ENCODE measurements around the gene HDHD3.

The HDHD3 gene

DNA sequence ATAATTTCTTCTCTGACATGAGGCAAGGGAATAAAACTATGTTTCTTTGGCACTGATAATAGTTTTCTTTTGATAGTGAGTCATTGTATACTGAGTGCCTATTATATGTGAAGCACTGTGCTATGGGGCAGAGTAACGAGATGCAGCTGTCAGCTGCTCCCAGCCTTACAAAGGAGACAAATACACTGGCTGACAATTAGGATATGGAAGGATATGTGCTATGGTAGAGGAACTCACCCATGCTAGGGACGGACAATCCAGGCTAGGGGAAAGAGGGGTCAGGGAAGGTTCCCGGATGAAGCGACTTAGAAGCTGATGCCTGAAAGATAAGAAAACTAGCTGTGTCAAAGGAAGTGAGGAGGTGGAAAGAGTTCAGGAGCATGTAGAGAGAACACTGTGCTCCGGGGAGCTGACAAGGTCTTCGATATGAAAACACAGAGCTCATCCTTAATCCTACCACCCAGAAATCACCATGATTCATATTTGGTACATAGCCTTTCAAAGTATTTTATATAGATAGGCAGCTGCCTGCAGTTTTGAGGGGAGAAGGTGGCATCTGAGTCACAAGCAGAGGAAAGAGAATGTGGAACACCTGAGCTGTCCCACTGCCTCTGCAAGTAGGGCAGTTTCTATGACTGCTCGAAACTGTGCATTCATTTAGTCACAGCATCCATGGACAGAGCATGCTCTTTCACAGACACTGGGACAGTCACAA lies 15.3 kb downstream of the HDHD3 start:
- no peak for DNase-seq

DNA sequence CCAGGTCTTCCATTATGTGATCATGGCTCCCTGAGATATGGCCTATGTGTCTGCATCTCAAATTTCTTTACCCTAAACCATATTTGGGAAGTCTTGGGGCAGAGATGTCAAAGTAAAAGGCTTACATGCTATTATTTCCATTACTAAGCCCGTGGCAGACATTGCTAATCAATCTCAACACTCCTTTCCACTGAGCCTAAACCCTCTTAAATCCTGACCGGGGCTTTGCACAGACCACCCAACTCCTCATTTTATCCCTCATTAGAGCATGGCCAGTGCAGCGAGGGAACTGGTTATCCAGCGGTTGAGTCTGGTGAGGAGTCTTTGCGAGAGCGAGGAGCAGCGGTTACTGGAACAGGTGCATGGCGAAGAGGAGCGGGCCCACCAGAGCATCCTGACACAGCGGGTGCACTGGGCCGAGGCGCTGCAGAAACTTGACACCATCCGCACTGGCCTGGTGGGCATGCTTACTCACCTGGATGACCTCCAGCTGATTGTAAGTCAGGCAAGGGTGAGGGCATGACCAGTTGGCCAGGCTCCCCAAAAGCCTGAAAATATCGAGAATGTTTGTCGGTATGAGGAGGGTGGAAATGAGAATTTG lies 16.4 kb downstream of the HDHD3 start:
- no peak for DNase-seq

DNA sequence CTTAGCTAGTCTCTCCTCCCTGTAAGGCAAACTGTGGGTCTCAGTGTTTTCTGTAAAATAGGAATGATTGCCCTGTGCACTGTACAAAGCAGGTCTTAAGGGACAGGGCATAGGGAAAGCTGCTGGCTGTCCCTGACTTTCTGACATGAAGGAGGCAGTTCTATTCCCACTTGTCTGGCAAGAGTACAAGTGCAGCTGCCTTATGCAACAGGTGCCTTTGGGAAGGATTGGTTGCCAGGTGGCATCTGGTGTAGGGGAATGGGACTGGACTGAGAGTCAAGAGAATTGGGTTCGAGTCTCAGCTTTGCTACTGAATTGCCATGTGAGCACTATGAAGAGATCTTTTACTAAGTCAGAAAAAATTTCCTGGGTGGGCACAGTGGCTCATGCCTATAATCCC lies 17.4 kb downstream of the HDHD3 start:
- no peak for DNase-seq

DNA sequence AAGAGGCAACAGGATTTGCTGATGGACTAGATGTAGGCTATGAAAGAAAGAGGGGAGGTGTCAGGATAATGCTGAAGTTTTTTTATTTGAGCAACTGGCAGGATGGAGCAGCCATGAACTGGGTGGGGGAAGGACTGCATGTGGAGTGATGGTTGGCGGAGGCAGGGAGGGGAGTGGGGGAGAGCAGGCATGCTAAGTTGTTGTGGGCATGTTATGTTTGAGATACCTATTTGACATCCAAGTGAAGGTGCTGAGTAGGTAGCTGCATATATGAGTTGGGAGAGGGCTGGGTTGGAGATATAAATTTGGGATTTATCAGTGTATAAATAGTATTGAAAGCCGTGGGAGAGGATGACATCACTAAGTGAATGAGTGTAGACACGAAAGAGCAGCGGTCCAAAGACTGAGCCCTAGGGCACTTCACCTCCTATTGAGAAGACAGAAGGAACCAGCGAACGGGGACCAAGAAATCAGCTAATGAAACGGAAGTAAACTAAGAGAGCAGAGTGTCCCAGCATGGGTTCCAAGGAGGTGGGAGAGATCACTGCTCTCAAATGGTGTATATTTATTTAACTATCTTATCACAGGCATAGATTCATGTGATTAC lies 20.0 kb downstream of the HDHD3 start:
- no peak for DNase-seq

DNA sequence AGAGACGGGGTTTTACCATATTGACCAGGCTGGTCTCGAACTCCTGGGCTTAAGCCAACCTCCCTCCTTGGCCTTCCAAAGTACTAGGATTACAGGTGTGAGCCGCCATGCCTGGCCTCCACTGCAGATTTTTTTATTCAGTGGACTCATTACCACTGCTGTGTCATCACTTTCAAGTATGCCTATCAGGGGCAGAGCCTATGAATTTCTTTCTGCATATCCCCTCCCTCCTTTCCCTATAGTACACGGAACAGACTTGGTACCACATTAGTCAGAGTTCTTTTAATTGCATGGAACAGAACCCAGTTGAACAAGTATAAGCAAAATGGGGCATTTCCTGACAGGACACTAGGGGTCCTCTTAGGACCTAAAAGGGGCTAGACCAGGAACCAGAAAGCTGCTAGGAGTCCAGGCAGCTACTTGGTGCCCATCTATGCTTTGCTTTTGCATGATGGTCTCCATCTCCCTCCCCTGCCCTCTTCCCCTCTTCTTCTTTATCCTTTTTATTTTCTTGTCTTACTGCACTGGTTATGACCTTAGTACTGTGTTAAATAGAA lies 21.7 kb downstream of the HDHD3 start:
- DNase-seq: no peak

DNA sequence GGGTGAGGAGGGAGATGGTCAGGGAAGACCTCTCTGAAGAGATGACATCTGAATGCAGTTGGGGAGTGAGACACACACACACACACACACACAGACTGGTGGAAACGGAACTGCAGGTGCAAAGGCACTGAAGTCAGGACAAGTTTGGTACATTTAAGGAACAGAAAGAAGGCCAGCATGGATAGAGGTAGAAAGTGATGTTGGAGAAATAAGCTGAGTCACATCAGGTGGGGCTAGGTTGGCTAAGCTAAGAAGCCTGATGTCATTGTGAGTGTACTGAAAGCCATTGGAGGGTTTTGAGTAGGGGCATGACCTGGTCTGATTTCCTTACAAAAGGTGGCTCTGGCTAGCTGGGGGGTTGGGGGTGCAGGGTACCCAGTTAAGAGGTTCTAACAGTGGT lies 24.4 kb downstream of the HDHD3 start:
- DNase-seq: no peak

DNA sequence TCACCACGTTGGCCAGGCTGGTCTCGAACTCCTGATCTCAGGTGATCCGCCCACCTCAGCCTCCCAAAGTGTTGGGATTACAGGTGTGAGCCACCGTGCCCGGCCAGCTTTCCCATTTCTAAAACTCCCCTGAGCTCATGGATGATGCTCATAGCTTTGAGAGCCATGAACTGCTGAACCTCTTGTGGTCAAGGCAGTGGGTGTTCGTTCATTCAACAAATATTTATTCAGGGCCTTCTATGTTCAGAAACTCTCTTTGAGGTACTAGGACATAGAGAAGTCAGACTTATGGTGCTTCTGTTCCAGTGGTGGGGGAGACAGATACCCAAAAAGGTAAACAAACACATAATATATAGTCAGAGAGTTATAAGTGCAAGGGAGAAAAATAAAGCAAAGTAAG lies 24.8 kb downstream of the HDHD3 start:
- no peak for DNase-seq

DNA sequence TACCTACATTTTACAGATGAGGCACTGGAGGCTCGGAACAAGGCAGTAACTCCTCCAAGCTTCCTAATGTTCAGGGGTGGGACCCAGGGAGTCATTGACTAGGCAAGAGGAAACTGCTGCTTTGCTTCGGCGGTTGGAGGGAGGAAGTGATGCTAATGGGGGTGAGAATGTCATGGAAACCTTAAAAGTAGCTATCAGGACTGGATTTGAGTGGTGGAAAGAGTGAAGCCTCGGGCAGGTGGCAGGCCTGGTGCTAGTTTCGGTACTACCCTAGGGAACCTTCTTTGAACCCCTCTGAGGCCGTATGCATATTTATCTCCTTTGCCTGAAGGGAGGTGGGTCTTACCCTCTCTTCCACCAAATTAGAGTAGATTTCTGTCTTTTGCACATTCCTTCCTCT lies 25.8 kb downstream of the HDHD3 start:
- no peak for DNase-seq

DNA sequence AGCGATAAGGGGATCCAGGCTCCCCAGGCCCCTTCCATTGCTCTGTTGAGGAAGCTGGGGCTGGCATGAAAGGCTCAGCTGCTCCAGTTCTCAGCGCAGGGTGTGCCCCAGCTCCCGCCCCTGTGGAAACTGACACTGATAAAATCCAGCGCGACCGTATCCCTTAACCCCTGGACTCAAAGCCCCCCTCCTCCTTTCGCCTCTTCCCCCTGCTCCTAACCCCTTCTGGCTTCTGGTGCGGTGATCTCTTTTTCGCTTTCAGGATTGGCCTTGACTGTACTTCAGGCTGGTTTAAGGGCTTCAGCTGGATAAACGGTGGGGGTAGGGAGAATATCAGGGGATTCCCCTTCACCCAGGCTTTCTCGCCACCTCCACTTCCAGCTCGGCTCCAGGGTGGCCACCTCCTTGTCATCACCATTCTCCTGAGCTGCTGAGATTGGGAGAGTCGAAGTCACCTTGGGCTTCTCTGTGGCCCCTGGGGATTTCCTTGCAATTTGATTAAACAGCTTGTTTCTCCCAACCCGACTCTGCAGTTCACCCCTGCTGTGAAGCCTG lies 26.6 kb downstream of the HDHD3 start:
- DNase-seq: no peak

DNA sequence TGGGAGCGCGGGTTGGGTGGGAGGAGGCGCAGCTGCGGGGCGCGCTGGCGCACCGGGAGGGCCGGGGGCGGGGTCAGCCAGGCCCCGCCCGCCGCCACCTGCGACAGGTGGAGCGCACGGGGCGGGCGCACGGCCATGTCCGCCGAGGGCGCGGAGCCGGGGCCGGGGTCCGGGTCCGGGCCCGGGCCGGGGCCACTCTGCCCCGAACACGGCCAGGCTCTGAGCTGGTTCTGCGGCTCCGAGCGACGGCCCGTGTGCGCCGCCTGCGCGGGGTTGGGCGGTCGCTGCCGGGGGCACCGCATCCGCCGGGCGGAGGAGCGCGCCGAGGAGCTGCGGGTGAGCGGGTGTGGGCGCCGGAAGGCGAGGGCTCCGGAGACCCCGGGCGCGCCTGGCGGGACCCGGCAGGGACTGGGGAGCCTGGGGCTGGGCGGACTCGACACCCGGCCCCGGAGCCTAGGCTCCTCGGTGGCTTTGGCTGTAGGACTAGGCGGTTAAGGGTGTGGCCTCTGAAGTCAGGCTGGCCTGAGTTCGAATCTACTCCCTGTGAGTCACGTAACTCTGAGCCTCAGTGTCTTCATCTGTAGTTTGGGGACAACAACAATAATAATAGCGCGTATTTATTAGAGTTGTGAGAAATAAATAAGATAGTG lies 27.2 kb downstream of the HDHD3 start, which contains the start of gene BSPRY:
BSPRY (plus strand) TSS at position 97 of the 650 bp plus-strand sequence; CDS start at position 136, 39 bp downstream.
- no peak for DNase-seq

DNA sequence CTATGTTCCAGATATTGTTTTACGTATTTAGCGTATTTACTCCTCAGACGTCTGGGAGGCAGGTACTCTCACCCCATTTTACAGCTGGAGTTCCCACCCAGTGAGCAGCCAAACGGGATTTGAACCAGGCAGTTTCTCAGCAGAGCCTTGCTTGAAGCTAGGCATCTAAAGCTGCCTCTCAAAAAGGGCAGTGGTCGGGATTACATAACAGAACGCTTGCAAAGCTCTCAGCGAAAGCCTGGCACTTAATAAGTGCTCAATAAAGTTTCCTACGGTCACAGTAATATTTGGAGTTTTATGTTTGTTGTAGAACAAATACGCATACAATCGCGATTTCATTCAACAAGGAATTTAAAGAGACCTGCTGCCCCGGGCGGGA lies 27.7 kb downstream of the HDHD3 start:
- DNase-seq: no peak

DNA sequence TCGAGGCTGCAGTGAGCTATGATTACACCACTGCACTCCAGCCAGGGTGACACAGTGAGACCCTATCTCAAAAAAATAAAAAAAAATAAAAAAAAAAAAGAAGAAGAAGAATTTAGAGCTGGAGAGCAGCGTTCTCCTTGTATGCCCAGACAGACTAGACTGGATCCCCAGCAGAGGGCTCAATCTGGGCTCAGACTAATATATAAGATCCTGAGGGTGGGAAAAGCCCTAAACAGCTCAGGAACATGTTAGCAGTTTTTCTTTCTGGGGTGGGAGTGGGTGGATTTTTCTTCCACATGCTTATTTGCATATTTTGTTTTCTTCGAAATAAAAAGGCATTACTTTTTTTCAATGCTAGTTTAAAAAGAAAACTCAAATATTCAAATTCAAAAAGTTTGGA lies 28.3 kb downstream of the HDHD3 start:
- no peak for DNase-seq

DNA sequence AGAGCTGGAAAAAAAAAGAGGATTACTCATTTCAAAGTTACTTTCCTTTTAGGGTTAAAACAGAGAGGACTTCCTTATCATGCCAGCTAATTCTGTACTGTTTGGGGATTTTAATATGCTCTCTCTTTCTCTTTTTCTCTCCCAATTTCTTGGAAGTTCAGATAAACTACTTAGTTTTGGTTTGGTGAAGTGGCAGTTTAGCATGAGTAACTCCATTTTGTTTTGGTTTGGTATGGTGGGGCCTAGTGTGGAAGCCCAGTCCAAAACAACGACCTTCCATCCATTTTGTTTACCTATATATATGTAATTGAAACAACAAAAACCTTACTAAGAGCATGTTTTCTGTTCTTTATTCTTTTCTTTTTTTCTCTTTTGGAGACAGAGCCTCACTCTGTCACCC lies 31.1 kb downstream of the HDHD3 start:
- no peak for DNase-seq

DNA sequence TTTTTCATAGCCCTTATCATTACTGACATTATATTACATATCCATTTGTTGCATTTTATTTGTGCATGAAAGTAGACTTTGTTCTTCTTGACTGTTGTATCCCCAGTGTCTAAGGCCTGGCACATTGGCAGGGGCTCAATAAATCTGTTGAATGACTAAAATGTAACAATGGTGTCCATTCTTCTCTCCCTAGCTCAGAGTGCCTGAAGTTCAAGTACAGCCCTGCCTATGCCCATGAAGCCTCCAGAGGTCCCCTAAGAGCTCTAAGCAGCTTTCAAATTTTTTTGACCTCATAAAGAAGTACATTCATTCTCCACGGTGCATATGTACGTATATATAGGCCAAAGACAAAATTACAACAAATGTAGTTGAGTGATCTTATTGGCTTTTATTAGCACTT lies 31.6 kb downstream of the HDHD3 start:
- DNase-seq: no peak

DNA sequence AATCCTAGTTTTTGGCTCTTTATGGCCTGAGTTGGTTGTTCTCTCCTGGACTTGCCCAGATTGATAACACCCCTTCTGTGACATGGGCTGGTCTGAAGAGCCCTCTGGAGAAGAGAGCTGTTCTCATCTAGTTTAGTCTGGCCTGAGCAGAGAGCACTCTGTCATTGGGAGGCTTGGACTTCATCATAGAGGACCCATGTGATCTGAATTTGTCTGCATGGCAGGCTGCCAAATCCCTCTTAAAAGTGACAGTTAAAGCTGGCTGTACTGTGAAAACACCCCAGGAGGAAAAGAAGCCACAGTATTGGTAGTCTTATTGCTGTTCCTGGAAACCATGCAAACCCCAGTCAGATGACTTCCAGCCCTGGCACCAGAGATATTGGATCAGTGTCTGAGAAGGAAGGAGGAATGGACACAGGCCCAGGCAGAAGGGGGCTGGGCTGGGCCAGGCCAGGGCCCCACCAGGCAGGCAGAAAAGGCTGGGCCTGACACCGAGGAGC lies 33.0 kb downstream of the HDHD3 start:
- DNase-seq: peak; percentile 87

DNA sequence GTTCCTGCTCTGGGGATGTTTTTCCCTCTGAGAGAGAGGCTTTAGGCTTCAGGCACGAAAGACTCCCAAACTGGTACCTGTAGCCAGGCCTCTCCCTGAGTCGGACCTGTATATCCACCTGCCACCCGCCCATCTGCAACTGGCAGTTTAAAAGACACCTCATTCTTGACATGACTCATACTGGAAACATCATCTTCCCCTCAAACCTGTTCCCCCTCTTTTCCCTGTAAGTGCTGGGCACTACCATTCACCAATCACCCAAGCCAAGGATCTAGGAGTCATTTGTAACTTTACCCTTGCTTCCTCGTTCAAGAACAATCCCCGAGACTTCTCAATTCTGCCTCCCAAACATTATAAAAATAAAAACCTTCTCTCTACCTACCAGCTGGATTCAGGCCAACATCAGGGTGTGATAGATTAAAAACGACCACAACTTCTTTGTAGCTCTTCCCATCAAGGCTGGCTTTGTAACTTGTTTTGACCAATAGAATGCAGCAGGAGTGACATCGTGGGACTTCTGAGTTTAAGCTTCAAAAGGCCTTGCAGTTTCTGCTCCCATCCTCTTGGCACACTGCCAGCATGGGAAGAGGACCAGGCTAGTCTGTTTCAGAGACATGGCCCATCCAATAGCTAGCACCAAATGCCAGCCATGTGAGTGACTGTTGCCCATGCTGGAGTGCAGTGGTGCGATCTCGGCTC lies 34.9 kb downstream of the HDHD3 start:
- no peak for DNase-seq

DNA sequence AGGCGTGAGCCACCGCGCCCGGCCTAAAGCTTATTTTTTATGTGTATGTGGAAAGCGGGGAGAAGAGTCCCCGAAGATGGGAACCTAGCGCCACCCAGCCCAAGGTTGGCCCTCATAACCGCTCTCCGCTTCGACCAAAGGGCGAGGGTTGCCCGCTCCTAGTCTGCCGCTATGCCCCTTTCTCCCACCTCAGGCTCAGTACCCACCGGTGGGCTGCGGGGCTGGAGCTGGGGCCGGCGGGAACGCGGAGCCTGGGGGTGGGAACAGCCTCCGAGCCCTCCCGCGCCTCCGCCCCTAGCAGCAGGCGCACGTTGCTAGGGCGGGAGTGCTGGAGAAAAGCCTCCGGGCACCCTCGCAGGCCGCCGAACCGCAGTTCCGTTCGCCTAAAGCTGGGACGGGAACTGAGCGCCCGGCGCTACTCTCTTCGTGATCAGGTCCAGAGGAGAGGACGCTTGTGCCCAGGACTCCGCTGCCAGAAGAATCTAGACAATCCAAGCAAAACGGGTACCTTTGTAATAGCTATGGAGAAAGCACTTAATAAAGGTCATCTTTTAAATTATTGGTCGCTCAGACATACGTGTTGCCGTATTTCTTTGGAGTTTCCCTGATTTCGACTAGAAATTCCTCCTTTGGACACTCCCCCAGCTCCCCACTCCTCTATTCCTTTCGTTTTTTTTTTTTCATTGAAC lies 36.6 kb downstream of the HDHD3 start, which contains the start of gene WDR31:
WDR31 (minus strand) TSS at position 265 of the 689 bp plus-strand sequence. CDS start 8,253 bp downstream, outside the sequence.
- DNase-seq: peak; percentile 93

DNA sequence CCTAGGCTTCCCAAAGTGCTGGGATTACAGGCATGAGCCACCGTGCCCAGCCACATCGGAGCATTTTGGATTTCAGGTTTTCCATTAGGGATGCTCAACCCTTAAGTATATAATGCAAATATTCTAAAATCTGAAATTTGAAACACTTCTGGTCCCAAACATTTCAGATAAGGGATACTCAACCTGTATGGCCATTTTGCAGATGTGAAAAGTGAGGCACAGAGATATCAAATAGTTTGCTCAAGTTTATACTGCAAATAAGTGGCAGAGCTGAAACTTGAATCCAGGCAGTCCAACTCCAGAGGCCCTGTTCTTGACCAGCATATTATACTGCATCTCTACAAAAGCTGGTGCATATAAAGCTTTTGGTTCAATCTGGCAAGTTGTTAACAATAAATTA lies 39.1 kb downstream of the HDHD3 start:
- DNase-seq: no peak

DNA sequence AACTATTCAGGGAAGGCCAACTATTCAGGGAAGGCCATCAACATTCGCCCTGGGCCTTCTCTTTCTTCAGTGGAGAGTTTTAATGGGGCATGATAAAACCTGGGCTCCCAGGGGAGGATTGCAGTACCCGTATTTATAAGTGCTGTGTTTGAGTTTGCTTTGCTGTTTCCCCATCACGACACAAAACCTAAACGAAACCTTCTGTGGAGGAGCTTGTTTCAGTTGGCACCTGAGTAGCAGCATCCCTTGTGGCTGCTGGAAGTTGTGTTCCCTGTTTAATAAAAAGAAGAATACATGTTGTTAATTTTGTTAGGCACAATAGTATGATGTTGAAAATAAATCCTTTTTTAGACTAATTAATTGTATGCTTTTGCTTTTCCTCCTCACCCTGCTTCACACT lies 45.0 kb downstream of the HDHD3 start:
- DNase-seq: no peak

DNA sequence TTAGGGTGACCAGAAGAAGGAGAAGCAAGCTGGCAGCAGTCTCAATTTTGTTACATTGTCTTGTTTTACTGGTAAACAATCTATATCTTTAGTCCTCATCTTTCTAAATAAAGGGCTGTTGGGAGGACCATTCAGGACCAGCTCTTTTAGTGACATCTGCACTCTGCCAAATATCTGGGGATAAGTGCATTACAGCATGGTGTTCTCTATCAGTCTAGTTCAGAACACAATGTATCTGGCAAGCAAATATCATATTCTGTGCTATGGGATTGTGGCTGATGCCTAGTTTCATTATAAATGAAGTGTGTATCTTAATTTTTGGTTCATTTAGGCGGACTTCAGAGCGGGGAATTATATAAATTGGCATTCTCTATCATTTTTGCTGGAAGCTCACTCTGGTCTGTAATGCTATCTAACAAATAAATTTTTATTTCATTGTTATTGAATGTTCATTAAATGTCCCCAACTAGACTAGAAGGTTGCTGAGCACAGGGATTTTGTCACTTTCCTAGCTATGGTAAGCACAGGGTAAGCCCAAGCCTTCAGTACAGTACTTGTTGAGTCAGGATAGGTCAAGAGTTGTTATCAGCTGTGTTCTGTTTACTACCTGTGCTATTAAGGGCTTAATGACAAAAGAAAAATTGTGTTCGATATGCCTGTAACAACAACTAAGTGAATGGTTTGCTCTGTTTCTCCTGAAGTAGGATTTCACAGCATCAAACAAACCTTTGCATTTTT lies 48.6 kb downstream of the HDHD3 start:
- DNase-seq: no peak

DNA sequence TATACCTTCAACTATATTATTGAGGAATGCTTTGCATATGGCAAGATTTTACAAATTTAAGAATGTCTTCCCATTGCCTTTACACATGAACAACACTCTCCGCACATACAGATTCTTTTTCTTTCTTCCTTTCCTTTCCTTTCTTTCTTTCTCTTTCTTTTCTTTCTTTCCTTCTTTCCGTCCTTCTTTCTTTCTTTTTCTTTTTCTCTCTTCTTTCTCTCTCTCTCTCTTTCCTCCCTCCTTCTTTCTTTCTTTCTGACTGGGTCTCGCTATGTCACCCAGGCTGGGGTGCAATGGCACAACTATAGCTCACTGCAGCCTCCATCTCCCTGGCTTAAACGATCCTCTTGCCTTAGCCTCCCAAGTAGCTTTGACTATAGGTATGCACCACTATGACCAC lies 50.6 kb downstream of the HDHD3 start:
- no peak for DNase-seq

Data from femur (tissue), 1 donor.